Activated CD4-positive, alpha-beta T cell treated with anti-CD3 and anti-CD28 coated beads, Interleukin-2, amount 50 U/mL, for 48 hours (primary cell): ENCODE data around the gene ZNF608.

ENCODE experiments used
- DNase-seq, 2 experiments: peaks; one replicate each; pipeline ENCODE4 v3.0.0-alpha.2; 2020

ZNF608 gene

DNA sequence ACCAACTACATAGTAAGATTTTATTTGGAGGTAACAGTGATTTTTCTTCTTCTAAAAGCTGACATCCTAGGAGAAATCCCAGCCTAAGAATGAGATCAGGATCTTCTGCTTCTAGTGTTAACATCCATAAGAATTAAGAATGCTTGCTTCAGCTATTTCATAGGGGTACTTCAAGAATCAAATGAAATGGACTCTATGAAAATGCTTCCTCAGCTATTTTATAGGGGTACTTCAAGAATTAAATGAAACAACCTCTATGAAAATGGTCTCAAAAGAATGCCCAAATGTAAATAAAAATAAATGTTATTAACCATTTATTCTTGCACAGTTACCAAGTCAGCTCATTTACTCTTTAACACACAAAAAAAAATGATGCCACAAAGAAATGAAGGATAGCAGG lies 31.5 kb downstream of the ZNF608 start:
- no peak for DNase-seq

DNA sequence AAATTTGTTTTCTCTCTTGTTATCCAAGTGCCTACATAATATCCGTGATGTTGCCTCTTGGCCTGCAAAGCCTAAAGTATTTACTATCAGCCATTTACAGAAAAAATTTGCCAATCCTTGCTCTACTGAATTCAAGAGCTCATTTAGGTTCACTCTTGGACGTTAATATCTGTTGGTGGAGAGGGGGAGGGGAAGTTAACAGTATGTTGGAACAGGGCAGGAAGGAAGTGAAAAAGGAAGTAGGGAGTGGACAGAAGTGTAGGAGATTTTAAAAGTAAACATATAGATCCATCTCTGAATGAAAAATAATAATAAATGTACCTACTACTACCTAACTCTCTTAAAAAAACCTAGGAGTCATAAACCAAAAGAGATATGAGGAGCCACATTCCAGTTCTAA lies 32.8 kb downstream of the ZNF608 start:
- DNase-seq, result no peak

DNA sequence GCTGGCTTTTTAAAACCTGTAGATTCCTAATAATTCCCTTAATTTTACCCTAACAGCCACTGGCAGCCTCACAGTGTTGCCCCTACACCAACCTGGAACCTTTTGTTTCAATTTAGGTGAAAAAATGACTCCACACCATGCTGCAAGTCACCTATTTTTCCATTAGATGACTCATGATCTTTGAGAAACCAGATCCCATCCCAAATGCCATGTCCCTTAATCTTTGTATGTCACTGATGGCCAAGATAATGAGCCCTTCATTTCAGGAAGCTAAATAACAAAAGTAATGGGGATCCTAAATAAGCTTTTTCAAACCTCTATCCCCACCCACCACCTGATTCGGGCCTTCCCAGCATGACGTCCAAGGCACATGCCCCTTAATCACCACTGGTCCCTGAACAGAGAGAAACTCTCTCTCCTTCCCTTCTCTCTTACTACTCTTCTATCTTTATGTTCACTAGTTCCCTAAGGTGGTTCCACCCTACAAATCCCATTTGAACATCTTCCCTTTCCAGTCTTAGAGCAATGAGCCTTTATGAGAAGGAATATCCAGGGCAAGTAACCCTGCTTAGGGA lies 33.6 kb downstream of the ZNF608 start:
- DNase-seq, result no peak

DNA sequence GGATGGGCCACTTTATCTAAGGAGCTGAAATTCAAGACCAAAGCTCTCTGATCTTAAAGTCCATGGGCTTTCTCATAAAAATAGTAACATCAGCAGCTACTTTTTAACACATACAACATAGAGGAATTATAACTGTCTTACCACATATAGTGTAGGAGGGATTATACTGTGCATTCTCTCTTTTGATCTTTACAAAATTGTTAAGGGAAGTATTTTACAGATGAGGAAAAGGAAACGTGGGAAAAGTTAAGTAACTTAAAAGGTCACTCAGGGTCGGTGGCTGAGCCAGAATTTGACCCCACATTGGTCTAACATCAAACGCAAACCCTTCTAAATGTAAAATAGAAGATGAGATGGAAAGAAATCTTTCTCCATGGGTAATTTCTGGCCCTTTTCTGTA lies 38.4 kb downstream of the ZNF608 start:
- no peak for DNase-seq

DNA sequence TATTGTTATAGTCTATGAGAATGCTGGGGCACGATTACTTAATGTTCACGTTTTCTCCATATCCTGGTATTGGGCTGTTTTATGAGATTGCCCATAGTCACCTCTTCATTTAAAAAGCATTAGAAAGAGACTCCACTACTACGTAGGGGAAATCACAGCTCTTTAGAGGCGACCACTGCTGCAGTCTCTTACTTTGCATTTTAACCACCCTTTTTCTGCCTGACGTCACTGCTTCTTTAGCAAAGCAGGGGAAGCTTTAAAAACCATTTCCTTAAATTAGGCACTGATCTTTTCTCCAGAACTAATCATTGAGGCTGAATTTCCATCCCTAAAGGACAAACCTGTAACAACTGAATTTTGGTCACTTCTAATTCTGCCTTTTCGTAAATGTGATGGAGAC lies 38.9 kb downstream of the ZNF608 start:
- DNase-seq, result no peak

DNA sequence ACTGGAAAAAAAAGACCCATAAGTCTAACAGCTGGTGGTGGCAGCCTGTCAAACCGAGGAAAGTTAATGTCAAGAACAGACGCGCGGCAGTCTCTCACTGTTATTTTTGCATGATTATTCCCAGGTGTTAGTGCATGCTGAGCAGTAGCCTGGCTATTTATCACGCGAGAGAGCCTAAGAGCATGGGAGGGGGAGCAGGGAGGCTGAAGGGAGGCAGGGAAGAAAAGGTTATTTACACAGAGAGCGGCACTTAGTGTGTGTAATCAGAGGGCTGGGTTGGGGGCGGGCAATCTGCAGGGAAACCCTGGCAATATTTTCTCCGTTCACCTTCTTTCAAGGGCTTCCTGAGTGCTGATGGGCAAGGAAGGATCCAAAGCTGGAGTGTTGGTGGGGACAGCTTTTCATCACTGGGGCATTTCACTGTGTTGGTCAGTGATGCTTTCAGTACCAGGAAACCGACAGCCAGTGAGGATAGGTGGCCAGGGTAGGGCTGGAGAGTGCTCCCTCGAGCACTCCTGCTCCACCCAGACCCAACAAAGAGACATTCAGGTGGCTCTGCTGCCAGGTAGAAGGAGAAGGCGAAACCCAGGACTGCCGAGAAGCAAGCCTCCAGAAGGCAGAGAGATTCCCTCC lies 39.6 kb downstream of the ZNF608 start:
- no peak for DNase-seq

DNA sequence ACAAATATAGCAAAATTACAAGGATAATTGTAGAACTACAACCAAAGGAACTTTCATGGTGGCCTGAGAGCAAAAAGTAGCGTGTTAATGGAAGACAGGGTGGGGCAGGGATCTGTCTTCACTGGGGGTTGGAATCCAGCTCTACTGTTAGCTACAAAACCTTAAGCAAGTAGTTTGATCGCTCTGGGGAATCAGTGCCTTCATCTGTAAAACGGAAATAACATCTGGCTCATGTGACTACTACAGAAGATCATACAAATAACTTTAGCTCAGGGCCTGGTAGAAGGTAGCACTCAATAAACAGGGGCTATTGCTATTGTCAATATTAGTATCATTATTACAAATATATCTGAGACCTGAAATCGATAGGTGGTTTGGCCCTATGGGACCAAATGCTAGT lies 40.4 kb downstream of the ZNF608 start:
- no peak for DNase-seq

DNA sequence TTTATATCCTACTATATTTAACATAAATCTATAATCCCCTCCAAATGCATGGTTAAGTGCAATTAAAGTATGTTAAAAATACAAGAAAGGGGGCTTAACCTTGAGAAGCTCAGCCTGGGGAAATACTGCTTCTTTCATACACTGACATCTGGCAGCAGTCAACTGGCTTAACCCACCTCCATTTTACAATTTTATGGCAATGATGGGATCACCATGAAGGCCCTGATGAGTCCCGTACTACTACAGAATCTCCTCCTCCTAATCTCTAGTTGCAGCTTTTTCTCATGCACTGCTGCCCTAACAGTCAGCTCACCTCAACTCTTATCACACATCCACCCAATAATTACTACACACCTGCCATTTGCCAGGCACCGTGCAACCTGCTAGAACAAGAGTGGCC lies 40.9 kb downstream of the ZNF608 start:
- no peak for DNase-seq

DNA sequence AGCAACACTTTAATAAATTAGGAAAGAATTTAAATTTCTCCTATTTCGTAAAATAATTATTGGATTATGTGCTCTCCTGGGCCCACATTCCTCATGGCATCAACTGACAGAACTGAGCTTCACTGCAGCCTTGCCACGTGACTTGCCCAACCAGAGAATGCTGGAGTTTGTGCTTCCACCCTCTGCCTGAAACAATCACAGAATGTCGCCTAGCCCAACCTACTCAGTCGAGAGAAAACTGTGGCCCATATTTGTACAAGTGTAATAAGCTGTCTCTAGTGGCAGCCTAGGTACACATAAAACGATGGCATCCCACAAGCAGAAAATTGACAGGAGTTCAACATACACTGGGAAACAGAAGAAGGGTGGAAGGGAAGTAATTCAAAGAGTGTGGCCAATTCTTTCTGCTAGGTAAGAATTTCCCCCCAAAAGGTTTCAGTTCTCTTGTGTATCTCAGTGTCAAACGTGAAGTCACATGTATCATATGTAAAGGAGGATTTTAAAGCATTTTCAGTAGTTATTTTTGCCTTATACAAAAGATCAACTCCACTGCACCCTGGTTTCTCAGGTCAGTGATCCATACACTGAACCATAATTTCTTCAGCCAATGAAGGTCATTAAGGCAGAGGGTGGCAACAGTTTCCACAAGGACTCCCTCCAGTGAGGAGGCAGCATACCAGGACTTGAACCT lies 41.7 kb downstream of the ZNF608 start:
- DNase-seq, result no peak

DNA sequence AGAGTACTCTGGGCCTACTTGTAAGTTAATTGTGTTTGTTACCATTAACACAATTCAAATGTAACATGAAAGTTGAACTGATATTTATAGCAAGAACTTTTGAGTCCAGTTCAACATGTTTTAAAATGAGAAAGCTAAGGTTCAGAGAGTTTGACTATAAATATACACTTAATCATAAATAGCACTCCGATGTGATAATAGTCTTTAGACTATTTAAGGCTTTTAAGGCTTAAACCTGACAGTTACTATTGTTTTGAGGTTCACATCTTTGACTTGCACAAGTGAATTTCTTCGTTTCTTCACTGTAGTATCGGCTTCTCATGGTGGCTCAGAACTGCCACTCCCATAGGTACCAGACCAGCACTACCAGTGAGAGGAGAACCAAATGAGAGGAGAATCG lies 42.4 kb downstream of the ZNF608 start:
- no peak for DNase-seq

DNA sequence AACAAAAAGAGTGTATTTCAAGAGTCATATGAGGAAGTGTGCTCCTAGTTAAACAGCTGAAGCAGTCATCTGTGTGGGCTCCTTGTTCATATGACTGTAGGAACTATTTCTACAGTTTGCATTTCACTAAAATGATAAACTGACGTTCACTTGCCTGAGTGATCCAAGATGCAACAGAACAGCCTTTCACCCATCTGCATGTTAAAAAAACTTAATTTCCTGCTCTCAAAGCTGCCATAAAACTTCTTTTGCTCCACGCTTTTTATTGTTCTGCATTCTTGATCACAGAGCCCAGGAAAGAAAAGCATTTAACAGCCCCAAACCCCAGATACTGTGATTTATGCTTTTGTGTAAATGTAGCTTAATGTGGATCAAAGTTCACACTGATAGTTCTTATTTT lies 43.9 kb downstream of the ZNF608 start:
- no peak for DNase-seq

DNA sequence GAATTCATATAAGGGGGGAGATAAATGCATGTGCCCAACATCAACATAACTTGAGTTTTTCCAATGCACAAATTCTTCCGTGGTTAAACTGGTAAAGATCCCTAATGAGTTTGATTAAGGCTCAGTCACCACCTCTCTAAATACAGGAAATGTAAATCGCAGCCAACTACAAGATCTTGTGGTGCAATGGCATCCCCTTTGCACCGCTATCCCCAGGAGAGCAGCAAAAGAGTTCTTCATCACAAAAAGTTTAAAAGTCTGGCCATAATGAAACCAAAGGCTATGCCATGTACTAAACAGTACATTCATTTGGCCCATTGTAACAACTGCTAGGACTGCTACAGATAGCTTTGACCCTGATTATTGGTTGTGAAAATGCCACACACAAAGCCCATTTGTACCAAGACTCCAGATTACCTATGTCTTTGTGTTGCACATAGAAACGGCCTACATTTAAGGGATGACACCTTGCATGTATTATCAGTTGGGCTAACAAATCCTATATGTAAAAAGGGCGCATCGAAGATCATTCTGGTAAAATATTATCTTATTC lies 44.5 kb downstream of the ZNF608 start:
- no peak for DNase-seq

DNA sequence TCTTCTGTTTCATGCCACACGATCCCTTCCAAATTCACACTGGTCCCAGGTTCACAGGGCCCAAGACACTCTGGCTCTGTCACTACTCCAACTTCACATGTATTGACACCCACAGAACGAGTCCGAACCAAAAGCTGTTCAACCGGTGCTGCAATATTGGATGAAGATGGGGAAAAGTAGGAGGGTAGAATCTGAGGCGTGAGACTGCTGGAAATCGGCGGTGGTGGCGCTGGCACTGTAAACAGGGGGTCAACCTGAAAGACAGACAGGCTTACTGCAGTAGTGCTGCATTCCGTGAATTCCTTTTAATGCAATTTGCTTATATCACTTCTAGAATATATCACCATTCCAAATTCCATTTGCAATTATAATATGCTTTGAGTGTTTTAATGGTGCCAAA lies 45.4 kb downstream of the ZNF608 start:
- DNase-seq, result no peak

DNA sequence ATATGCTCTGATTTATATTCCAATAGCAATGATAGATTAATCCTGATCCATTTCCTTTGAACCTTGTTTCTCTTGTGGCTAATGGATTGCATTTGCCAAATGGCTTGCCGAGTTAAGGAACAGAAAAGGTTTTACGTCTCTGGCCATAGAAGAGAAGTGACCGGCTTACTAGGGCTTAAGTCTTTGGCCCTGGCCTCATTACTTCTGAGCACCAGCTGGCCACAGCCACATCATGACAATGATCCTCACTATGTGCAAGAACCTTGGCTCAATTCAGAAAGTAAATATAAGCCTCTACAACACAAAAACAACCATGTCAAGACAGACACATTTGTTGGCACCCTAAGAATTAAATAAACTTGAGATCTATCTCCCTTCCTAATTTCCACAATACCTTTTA lies 46.1 kb downstream of the ZNF608 start:
- no peak for DNase-seq

DNA sequence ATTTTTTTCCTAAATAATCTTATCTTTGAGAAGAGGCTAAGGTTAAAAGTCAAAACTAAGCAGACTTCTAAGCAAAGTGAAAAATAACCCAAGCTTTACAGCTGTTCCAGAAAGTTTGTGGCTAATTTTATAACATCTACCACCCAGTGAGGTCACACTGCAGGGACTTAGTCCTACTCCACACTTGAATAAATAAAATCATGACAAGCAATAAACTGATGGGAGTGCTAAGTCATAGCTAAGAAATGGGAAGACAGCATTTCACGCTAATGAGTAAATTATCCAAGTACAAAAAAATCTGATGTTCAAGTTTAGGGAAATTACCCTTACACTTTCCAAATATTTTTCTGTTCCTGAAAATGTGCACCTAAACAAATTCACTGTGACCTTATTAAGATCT lies 47.7 kb downstream of the ZNF608 start:
- no peak for DNase-seq

DNA sequence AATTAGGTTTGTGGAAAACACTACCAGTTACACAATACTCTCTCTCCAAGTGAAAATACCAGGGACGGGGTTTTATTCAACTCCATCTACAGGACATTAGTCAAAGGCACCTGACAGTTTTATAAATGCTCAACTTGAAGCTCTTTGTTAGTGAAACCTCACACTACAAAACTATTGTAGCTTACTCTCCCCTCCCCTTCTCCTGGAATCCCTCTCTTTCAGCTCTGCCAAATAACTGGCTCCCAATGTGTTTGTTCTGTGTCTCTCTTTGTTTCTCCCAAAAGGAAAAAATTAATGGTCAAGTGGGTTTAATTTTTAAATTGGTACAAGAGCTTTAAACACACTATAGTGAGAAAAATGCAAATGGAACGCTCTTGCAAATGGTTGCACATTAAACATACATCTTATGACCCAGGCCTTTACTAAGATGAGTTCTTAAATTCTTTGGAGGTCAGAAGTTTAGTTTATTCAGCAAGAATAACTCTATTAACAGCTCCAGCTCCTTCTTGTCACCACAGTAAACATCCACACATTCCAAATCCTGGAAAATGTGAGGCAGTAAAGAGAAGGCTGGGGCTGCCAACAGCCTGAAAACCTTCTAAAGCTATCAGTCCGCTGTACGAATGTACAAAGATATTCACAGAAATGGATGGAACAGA lies 48.4 kb downstream of the ZNF608 start:
- DNase-seq, result no peak

DNA sequence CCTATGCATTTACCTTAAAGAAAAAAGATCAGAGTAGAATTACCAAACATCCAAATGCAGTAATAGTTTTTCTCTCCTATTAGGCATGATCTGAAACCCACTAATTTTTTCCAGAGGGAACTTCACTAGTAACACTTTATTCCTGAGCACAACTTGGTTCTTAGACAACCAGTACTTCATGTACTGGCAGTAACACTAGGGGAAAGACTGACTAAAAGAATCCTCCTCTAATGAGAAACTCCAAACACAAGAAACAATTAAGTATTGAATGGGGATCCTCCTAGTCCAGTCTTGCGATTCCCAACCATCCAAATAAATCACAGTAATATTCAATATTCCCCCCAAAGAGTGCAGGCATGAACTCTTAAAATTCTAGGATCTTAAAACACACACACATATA lies 48.9 kb downstream of the ZNF608 start:
- DNase-seq, result no peak

DNA sequence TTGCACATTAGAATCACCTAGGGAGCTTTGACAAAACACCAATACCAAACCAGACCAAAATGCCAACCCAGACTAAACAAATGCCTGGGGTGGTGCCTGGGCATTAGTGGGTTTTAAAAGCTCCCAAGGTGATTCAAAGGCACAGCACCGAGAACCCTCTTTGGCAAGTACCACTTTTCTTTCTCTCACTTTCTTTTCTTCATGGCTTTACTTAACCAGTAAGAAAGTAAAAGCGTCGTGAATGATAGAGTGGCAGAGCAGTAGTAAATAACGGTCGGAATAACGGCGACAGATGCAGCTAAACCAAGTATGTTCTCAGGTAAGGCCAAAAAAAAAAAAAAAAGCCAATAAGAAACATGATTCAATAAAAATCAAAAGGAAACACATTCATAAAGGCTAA lies 49.5 kb downstream of the ZNF608 start:
- DNase-seq, result no peak
